HepG2 (cell line): ENCODE measurements around the gene PRR30. TPM values are rescaled to one million over a fixed set of nuclear protein-coding genes. Genes with fewer than 3 reads are reported as not detected.
A peak's percentile ranks its signal among the peaks of the same experiment; 100 is the strongest.

Experiments
- DNMT3B ChIP-seq: conservative IDR thresholded peaks from 2 replicates; pipeline ENCODE4 v1.6.1; 2016; ENCODE audit warnings: missing biosample characterization, control low read depth
- ELF1 ChIP-seq: sonication (generic); formaldehyde crosslinking; IDR thresholded peaks from 2 replicates; pipeline ENCODE4 v1.4.0; 2020; ENCODE audit warnings: missing genetic modification reagents
- FOXC1 ChIP-seq: sonication (generic); formaldehyde crosslinking; IDR thresholded peaks from 2 replicates; pipeline ENCODE4 v1.8.0; 2022; ENCODE audit warnings: mild to moderate bottlenecking, missing genetic modification reagents, borderline replicate concordance
- HNRNPH1 ChIP-seq: fragments of 200-400 bp; formaldehyde crosslinking; optimal IDR thresholded peaks from 2 replicates; pipeline ENCODE3; 2017; ENCODE audit warnings: mild to moderate bottlenecking, low read depth, low read length
- MIXL1 ChIP-seq: IDR thresholded peaks from 2 replicates; pipeline ENCODE4 v1.6.1; 2016
- PRMT3 ChIP-seq: sonication (generic); formaldehyde crosslinking; IDR thresholded peaks from 2 replicates; pipeline ENCODE4 v1.8.1; 2022; ENCODE audit warnings: low read depth, mild to moderate bottlenecking, moderate library complexity, missing genetic modification reagents, borderline replicate concordance
- SOX6 ChIP-seq, 2 experiments: fragments of 450-650 bp in 1 of 2; sonication (generic) in 1 of 2; formaldehyde crosslinking in 1 of 2; IDR thresholded peaks; 2 replicates each; pipeline versions ENCODE4 v1.4.0 to v1.6.1; 2017 to 2020; ENCODE audit warnings: antibody characterized with exemption in 1 of 2, mild to moderate bottlenecking in 1 of 2, missing genetic modification reagents in 1 of 2
- ZNF224 ChIP-seq: sonication (generic); formaldehyde crosslinking; IDR thresholded peaks from 2 replicates; pipeline ENCODE4 v1.5.0; 2020; ENCODE audit warnings: mild to moderate bottlenecking, missing genetic modification reagents
- ZNF724P ChIP-seq: sonication (generic); formaldehyde crosslinking; IDR thresholded peaks from 2 replicates; pipeline ENCODE4 v1.8.0; 2022; ENCODE audit warnings: missing genetic modification reagents, borderline replicate concordance
- ZNF883 ChIP-seq: sonication (generic); formaldehyde crosslinking; IDR thresholded peaks from 2 replicates; pipeline ENCODE4 v1.5.1; 2020; ENCODE audit warnings: mild to moderate bottlenecking, missing genetic modification reagents; ENCODE audit errors: not compliant biosample characterization
- polyA plus RNA-seq, 8 experiments: library from polyadenylated mRNA; depleted of rRNA in 3 of 8; stranded (reverse) in 7 of 8; unstranded in 1 of 8; fragments of >200 nt; fragmentation: Illumina TruSeq in 4 of 8; extraction: Trizol in 4 of 8; gene quantifications; 2 replicates each; pipeline versions ENCODE4 v1.2.1 to v1.2.3, GENCODE V29; 2011 to 2016; ENCODE audit warnings: low read depth in 4 of 8, missing spikeins in 1 of 8, mixed read lengths in 1 of 8; ENCODE audit not compliant: insufficient read depth in 1 of 8
- total RNA-seq, 5 experiments: library from RNA; depleted of rRNA; stranded (reverse); fragments of >200 nt; fragmentation: Illumina TruSeq; extraction: Trizol; gene quantifications; 2 replicates each; pipeline ENCODE4 v1.2.3, GENCODE V29; 2016; ENCODE audit warnings: low read depth in 1 of 5
- TF ChIP-seq, protein P1 (sequence below): sonication (generic); formaldehyde crosslinking; IDR thresholded peaks from 2 replicates; pipeline ENCODE4 v1.5.0; 2020; ENCODE audit warnings: missing genetic modification reagents
- TF ChIP-seq, protein P2 (sequence below): sonication (generic); formaldehyde crosslinking; IDR thresholded peaks from 2 replicates; pipeline ENCODE4 v1.4.0; 2020; ENCODE audit warnings: mild to moderate bottlenecking, missing genetic modification reagents
- TF ChIP-seq, protein P3 (sequence below): sonication (generic); formaldehyde crosslinking; IDR thresholded peaks from 2 replicates; pipeline ENCODE4 v1.4.0; 2020; ENCODE audit warnings: missing genetic modification reagents, mild to moderate bottlenecking, borderline replicate concordance
- TF ChIP-seq, protein P4 (sequence below): sonication (generic); formaldehyde crosslinking; IDR thresholded peaks from 2 replicates; pipeline ENCODE4 v1.8.1; 2023; ENCODE audit warnings: mild to moderate bottlenecking, missing genetic modification reagents

Gene PRR30
- total and polyA plus RNA-seq, 2 of the 13 experiments (the other 11 are each of a cell fraction or from before 2014, with no cell fraction given): not detected

DNA sequence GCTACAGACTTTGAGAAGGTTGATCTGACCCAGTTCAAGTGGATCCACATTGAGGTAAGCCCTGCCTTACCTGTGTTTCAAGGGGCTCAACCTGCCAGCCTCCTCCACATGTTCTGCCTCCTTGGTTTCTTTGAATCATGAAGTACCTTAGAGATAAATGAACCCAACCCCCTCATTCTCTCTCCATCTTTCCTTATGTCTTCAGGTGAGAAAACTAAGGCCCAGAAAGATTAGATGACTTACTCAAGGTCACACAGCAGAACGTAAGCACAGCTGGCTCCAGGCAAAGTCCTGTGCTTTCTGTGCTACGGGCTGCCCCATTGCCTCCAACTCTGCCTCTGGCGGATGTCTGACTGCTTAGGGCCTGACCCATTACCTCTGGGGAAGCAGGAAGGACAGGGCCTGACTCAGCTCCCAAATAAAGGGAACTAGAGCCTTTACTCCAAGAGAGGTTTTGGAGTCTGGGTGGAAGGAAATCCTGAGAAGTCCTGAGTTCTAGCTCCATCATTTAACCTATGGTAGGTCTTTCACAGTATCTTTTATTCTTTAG lies 42.4 kb downstream of the PRR30 start (continued):
- TF ChIP-seq ZNF724P (CRISPR knock-in tag): no peak
- TF ChIP-seq HNRNPH1: no peak
- no peak for TF ChIP-seq ELF1 (CRISPR knock-in tag)
- TF ChIP-seq, protein P1, sequence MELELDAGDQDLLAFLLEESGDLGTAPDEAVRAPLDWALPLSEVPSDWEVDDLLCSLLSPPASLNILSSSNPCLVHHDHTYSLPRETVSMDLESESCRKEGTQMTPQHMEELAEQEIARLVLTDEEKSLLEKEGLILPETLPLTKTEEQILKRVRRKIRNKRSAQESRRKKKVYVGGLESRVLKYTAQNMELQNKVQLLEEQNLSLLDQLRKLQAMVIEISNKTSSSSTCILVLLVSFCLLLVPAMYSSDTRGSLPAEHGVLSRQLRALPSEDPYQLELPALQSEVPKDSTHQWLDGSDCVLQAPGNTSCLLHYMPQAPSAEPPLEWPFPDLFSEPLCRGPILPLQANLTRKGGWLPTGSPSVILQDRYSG (CRISPR knock-in tag): no peak
- TF ChIP-seq, protein P2, sequence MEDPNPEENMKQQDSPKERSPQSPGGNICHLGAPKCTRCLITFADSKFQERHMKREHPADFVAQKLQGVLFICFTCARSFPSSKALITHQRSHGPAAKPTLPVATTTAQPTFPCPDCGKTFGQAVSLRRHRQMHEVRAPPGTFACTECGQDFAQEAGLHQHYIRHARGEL (CRISPR knock-in tag): no peak
- TF ChIP-seq MIXL1: no peak
- TF ChIP-seq ZNF224: 0 out of 2 replicates have a peak, but pooled peaks have one; percentile 8
- TF ChIP-seq PRMT3: no peak
- no peak for TF ChIP-seq FOXC1 (CRISPR knock-in tag)
- TF ChIP-seq, protein P3, sequence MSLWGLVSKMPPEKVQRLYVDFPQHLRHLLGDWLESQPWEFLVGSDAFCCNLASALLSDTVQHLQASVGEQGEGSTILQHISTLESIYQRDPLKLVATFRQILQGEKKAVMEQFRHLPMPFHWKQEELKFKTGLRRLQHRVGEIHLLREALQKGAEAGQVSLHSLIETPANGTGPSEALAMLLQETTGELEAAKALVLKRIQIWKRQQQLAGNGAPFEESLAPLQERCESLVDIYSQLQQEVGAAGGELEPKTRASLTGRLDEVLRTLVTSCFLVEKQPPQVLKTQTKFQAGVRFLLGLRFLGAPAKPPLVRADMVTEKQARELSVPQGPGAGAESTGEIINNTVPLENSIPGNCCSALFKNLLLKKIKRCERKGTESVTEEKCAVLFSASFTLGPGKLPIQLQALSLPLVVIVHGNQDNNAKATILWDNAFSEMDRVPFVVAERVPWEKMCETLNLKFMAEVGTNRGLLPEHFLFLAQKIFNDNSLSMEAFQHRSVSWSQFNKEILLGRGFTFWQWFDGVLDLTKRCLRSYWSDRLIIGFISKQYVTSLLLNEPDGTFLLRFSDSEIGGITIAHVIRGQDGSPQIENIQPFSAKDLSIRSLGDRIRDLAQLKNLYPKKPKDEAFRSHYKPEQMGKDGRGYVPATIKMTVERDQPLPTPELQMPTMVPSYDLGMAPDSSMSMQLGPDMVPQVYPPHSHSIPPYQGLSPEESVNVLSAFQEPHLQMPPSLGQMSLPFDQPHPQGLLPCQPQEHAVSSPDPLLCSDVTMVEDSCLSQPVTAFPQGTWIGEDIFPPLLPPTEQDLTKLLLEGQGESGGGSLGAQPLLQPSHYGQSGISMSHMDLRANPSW (CRISPR knock-in tag): no peak
- no peak for TF ChIP-seq SOX6 (IDR thresholded peaks at IDR 0.05)
- no peak for TF ChIP-seq SOX6 (CRISPR knock-in tag; IDR thresholded peaks at IDR 0.05)
- TF ChIP-seq ZNF883 (CRISPR knock-in tag): peak; percentile 17
- TF ChIP-seq, protein P4, sequence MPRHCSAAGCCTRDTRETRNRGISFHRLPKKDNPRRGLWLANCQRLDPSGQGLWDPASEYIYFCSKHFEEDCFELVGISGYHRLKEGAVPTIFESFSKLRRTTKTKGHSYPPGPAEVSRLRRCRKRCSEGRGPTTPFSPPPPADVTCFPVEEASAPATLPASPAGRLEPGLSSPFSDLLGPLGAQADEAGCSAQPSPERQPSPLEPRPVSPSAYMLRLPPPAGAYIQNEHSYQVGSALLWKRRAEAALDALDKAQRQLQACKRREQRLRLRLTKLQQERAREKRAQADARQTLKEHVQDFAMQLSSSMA (CRISPR knock-in tag): 0 out of 2 replicates have a peak, but pooled peaks have one; percentile 74
- TF ChIP-seq DNMT3B (CRISPR knock-in tag): no peak
